BE2C (cell line): ENCODE measurements around the gene UPK1B.

Source experiments
- DNase-seq: peaks from one replicate; pipeline ENCODE4 v3.0.0-alpha.2; 2020
- H3K27me3 ChIP-seq: fragments of 250-450 bp; sonication (Bioruptor Pico); 2 replicates; pipeline ENCODE4 v1.5.1; 2020; ENCODE audit warnings: mild to moderate bottlenecking
- H3K36me3 ChIP-seq: fragments of 250-450 bp; sonication (Bioruptor Pico); 2 replicates; pipeline ENCODE4 v1.5.1; 2020; ENCODE audit warnings: mild to moderate bottlenecking
- H3K4me1 ChIP-seq: fragments of 250-450 bp; sonication (Bioruptor Pico); 2 replicates; pipeline ENCODE4 v1.5.1; 2020
- H3K4me3 ChIP-seq: 2 replicates; pipeline ENCODE4 v1.5.1; 2011; ENCODE audit warnings: low read depth, low read length
- H3K9me3 ChIP-seq: fragments of 250-450 bp; sonication (Bioruptor Pico); 2 replicates; pipeline ENCODE4 v1.5.1; 2020
- CTCF ChIP-seq: IDR thresholded peaks from 2 replicates; pipeline ENCODE4 v1.5.1; 2012; ENCODE audit warnings: mild to moderate bottlenecking, low read depth, low read length

UPK1B gene

GRCh38 chr3:119219069-119219468 is 45.7 kb downstream of the UPK1B start:
- H3K9me3 ChIP-seq, result no peaks in the 10 kb centered on the region
- no peak for DNase-seq
- no peaks in the 10 kb centered on the region for H3K27me3 ChIP-seq
- no peak overlapping the region for H3K4me3 ChIP-seq
- H3K4me1 ChIP-seq, result no peaks in the 10 kb centered on the region
- peaks cover 9% of the 10 kb centered on the region; the same call in 1 of the 2 replicates for H3K36me3 ChIP-seq
- no peak for TF ChIP-seq CTCF

GRCh38 chr3:119220198-119220597 is 46.8 kb downstream of the UPK1B start:
- no peaks in the 10 kb centered on the region for H3K4me1 ChIP-seq
- no peaks in the 10 kb centered on the region for H3K27me3 ChIP-seq
- no peak for TF ChIP-seq CTCF
- no peak for DNase-seq
- H3K9me3 ChIP-seq, result no peaks in the 10 kb centered on the region
- H3K36me3 ChIP-seq, result peaks cover 3% of the 10 kb centered on the region; the same call in 1 of the 2 replicates
- no peak overlapping the region for H3K4me3 ChIP-seq

- Histone ChIP-seq H3K4me3 (no peak overlapping the region), H3K4me1 (no peaks in the 10 kb centered on the region), H3K36me3 (no peaks in the 10 kb centered on the region; the same call in 1 of the 2 replicates), H3K27me3 (no peaks in the 10 kb centered on the region), H3K9me3 (no peaks in the 10 kb centered on the region)
- no peak for DNase-seq
- TF ChIP-seq CTCF, result no peak
Observed at GRCh38 chr3:119220970-119221667, 47.7 kb downstream of the UPK1B start.

- Histone ChIP-seq H3K4me3 (no peak overlapping the region), H3K36me3 (no peaks in the 10 kb centered on the region; the same call in 1 of the 2 replicates), H3K27me3 (no peaks in the 10 kb centered on the region), H3K4me1 (no peaks in the 10 kb centered on the region), H3K9me3 (no peaks in the 10 kb centered on the region)
- no peak for DNase-seq
- no peak for TF ChIP-seq CTCF
Observed at GRCh38 chr3:119221779-119222320, 48.5 kb downstream of the UPK1B start.

- DNase-seq, result no peak
- Histone ChIP-seq H3K4me1 (no peaks in the 10 kb centered on the region), H3K4me3 (no peak overlapping the region), H3K27me3 (no peaks in the 10 kb centered on the region), H3K9me3 (no peaks in the 10 kb centered on the region), H3K36me3 (no peaks in the 10 kb centered on the region; the same call in 1 of the 2 replicates)
- TF ChIP-seq CTCF, result no peak
Observed at GRCh38 chr3:119222391-119222790, 49.0 kb downstream of the UPK1B start.

GRCh38 chr3:119223511-119223910 is 50.1 kb downstream of the UPK1B start:
- no peak for TF ChIP-seq CTCF
- Histone ChIP-seq H3K36me3 (no peaks in the 10 kb centered on the region; the same call in 1 of the 2 replicates), H3K4me3 (no peak overlapping the region), H3K9me3 (no peaks in the 10 kb centered on the region), H3K4me1 (no peaks in the 10 kb centered on the region), H3K27me3 (no peaks in the 10 kb centered on the region)
- DNase-seq, result no peak
